Adrenal gland (tissue), 12 donors: ENCODE data around the gene SLF2. TPM values are rescaled to one million over a fixed set of nuclear protein-coding genes. Genes with fewer than 3 reads are reported as not detected.

Source experiments
- DNase-seq, 7 donors: peaks; one replicate each; pipeline ENCODE4 v3.0.0-alpha.2; 2019 to 2020
- H3K27ac ChIP-seq, 5 donors: fragments of 200-600 bp; sonication (generic) in 4 of 5; 1 replicate in 3 of 5; 2 replicates in 2 of 5; pipeline versions ENCODE4 v1.5.1 to v1.8.0; 2016 to 2020; ENCODE audit warnings: mild to moderate bottlenecking in 1 of 5
- H3K27me3 ChIP-seq: fragments of 200-600 bp; 2 replicates; pipeline ENCODE4 v1.8.0; 2021
- H3K36me3 ChIP-seq, 2 donors: fragments of 200-600 bp; replicated peaks in 1 of 2; 1 replicate in 1 of 2; 2 replicates in 1 of 2; pipeline versions ENCODE4 v1.5.1 to v1.8.0; 2018 to 2022
- H3K4me1 ChIP-seq, 2 donors: fragments of 200-600 bp; replicated peaks in 1 of 2; 1 replicate in 1 of 2; 2 replicates in 1 of 2; pipeline versions ENCODE4 v1.5.1 to v1.8.0; 2018 to 2021
- H3K4me3 ChIP-seq, 4 donors: fragments of 200-600 bp; sonication (generic) in 3 of 4; one replicate each; pipeline ENCODE4 v1.5.1; 2016 to 2018
- H3K9me3 ChIP-seq, 3 donors: fragments of 200-600 bp; sonication (generic) in 1 of 3; replicated peaks in 1 of 3; 1 replicate in 2 of 3; 2 replicates in 1 of 3; pipeline versions ENCODE4 v1.5.1 to v1.8.0; 2016 to 2021
- POLR2A ChIP-seq, 2 donors: fragments of 450-650 bp; IDR thresholded peaks; one replicate each; pipeline ENCODE4 v1.6.1; 2017; ENCODE audit warnings: antibody characterized with exemption in 2 of 2, mild to moderate bottlenecking in 2 of 2, moderate library complexity in 1 of 2
- WGBS, 4 donors: extraction: QIAGEN DNeasy Blood & Tissue Kit in 2 of 4; methylation state at CpG; one replicate each; pipeline versions ENCODE4 v1.1.5 to v1.1.7; 2013 to 2017; 5-methylcytosine and 5-hydroxymethylcytosine counted together
- intact Hi-C, 2 donors: fragments of 100-400 bp; cut with DNase I; formaldehyde crosslinking; loops; one replicate each; pipeline versions ENCODE4 v1.14.1 to v1.15.0; 2022 to 2023
- polyA plus RNA-seq, 3 donors: library from polyadenylated mRNA; stranded (reverse); fragments of 200-250 nt in 2 of 3; fragments of 350-450 nt in 1 of 3; fragmentation: Illumina TruSeq in 1 of 3; extraction: RNeasy Lipid Tissue Mini Kit (QIAGEN cat#74804) in 1 of 3; gene quantifications; one replicate each; pipeline ENCODE4 v1.2.3, GENCODE V29; 2013 to 2014
- total RNA-seq, 9 donors: library from RNA; depleted of rRNA in 4 of 9; stranded (reverse); fragments of >200 nt in 4 of 9; fragments of 120-200 nt in 1 of 9; fragmentation: NEBNext Ultra II Directional in 1 of 9; extraction: Animal tissue kit (Norgen Biotek cat#: 25700) in 1 of 9; gene quantifications; one replicate each; pipeline versions ENCODE4 v1.1.0 to v1.2.4, GENCODE V29; 2013 to 2023
- TF ChIP-seq, protein P1 (sequence below), 6 experiments: fragments of 450-650 bp in 4 of 6; fragments of 200-600 bp in 2 of 6; sonication (generic) in 1 of 6; IDR thresholded peaks; 1 replicate in 5 of 6; 2 replicates in 1 of 6; pipeline versions ENCODE4 v1.5.1 to v1.8.0; 2016 to 2021; ENCODE audit warnings: antibody characterized with exemption in 6 of 6, mild to moderate bottlenecking in 2 of 6, moderate library complexity in 1 of 6
- donor health status: healthy with polysubstance abuse.
- donor health status: Bipolar disorder and iron deficiency.
- donor health status: DM: yes; HTN: yes; CAD: no.
- donor health status: DM: no; HTN: no; CAD: no.
- donor health status: DM: no; HTN: no; CAD: no.
- donor health status: DM: yes; HTN: yes; CAD: no.

SLF2 gene
- total and polyA plus RNA-seq, 12 donors = 19.8 to 88.7 (median 35.8) TPM

DNA sequence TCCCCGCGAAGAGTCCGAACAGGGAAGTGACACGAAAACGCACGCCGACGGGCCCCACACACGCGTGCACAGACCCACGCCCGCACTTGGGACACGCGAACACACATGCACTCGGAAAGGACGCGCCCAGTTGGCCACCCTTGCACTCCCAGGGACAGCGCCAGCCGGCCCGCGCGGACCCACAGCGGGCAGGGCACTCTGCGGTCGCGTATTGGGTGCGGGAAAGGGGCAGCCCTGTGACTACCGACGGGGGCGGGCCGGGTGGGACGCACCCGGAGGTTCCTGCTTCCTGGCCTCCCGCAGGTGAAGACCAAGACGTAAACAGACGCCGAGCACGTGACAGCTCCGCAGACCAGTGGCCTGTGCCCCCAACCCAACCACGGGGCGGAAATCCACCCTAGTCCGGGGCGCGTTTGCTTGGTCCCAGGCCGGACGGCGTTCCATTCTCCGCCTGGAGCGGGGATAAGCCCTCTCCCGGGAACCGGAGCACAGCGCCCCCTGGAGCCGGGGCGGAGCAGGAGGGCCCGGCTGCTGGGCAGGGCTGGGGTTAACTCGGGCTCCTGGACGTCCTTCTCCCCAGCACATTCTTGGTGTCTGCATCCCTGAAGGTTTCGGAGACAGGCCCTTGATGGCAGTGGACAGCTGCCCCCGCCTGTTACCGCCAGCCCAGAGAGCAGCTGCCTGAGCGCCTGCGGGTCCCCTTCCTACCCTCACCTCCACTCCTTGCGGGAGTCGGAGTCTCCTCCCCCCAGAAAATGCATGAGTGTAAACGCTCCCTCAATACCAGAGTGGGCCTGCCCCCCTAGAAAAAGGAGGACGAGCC is 84.8 kb downstream of the SLF2 start:
- H3K27me3 ChIP-seq = no peaks in the 10 kb centered on the region
- peak overlapping the region; percentile 55 to 86 (median 73) for H3K4me3 ChIP-seq
- DNase-seq = peak; percentile 81 to 89 (median 84)
- peaks cover 0 to 12% of the 10 kb centered on the region in 2 donors for H3K36me3 ChIP-seq
- WGBS, 4 donors = 0 to 1% (median 0%) methylated on average over 3 to 66 of the region's 66 CpGs
- peaks cover 24 to 36% of the 10 kb centered on the region in 2 donors for H3K4me1 ChIP-seq
- intact Hi-C loops = no loop called here
- TF ChIP-seq POLR2A (IDR thresholded peaks at IDR 0.05) = peak in 1 of 2 donors; percentile 57
- TF ChIP-seq, protein P1, sequence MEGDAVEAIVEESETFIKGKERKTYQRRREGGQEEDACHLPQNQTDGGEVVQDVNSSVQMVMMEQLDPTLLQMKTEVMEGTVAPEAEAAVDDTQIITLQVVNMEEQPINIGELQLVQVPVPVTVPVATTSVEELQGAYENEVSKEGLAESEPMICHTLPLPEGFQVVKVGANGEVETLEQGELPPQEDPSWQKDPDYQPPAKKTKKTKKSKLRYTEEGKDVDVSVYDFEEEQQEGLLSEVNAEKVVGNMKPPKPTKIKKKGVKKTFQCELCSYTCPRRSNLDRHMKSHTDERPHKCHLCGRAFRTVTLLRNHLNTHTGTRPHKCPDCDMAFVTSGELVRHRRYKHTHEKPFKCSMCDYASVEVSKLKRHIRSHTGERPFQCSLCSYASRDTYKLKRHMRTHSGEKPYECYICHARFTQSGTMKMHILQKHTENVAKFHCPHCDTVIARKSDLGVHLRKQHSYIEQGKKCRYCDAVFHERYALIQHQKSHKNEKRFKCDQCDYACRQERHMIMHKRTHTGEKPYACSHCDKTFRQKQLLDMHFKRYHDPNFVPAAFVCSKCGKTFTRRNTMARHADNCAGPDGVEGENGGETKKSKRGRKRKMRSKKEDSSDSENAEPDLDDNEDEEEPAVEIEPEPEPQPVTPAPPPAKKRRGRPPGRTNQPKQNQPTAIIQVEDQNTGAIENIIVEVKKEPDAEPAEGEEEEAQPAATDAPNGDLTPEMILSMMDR (IDR thresholded peaks at IDR 0.05) = peak; percentile 79 to 91 (median 87)
- H3K9me3 ChIP-seq = no peaks in the 10 kb centered on the region
- peak overlapping the region; percentile 97 to 100 (median 100) for H3K27ac ChIP-seq

DNA sequence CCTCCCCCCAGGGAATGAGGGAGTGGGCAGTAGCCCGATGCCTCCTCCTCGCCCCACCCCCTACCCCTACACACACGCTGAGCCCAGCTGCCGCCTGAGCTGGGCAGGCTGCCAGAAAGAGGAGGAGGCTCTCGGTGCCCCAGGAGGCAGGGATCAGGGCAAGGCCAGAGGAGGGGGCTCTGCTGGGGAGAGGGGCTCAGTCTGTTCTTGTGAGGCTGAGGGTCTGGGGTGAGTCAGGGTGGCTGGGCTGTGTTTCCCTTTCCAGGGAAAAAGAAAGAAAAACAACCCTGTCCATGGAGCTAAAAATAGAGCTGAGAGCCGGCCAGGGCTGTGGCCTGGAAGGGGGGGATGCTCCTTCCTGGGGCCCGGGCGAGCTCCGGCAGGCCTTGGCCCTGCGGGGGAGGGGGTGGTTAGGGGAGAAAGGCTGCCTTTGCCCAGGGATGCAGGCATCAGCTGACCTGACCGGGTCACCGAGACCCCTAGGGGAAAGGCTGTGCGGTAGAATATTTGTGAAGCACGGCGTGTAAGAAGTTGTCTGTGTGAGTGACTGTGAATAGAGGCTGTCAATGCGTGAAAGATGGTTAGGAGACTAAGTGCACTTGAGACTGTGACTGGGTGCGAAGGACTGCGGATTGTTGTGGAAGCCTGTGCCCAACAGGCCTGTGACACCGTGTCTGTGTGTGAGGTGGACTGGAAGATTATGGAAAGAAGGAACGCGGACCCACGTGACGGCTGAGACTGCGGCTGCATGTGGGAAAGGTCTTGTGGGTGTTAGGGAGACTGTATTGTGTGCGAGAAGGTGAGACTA is 85.6 kb downstream of the SLF2 start:
- intact Hi-C loops = no loop called here

DNA sequence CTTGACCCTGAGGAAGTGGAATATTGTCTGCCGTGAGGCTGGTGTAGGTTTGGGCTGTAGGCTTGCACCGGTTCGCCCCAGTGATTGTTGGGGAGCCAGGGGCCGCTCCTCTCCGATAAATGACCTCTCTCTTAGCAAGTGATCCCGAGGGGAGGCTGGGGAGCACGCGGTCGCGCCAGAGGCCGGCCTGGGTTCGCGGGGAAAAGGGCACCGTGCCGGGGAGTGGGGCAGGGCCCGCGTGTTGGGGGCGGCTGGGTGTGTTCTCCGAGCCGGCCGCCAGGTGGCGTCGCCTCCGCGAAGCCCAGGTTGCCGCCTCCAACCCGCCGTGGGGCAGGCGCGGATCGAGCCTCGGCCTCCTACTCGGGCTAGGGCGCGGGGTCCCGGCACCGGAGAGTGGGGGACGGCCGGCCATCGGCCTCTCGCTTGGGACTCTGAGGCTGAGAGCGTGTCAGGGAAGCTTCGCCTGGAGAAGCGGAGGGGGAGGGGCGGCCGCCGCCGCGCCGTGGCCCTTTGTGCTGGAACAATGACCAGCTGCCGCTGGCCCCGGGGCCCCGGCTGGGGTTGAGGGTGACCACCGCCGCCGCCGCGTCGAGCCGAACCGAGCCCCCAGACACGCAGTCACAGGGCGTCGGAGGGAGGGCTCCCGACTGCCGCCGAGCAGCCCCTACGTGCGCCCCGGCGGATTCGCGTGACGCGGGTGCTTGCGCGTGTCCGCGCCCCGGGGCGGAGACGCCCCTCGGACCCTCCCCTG is 86.4 kb downstream of the SLF2 start:
- DNase-seq = peak; percentile 77 to 89 (median 84)
- Histone ChIP-seq H3K4me3 (peak overlapping the region in 3 of 4 donors; percentile 53 to 86 (median 84)), H3K4me1 (peaks cover 24 to 39% of the 10 kb centered on the region in 2 donors), H3K27me3 (no peaks in the 10 kb centered on the region), H3K36me3 (peaks cover 0 to 18% of the 10 kb centered on the region in 2 donors), H3K9me3 (no peaks in the 10 kb centered on the region), H3K27ac (peak overlapping the region; percentile 97 to 100 (median 100))
- TF ChIP-seq POLR2A (IDR thresholded peaks at IDR 0.05) = peak; percentile 81 to 87
- TF ChIP-seq, protein P1 (IDR thresholded peaks at IDR 0.05) = peak; percentile 82 to 99 (median 94)
- 0 to 1% (median 1%) methylated on average over 7 to 83 of the region's 83 CpGs for WGBS, 4 donors
- intact Hi-C loops = no loop called here

More for the DNA sequence above, 85.6 kb downstream of the SLF2 start:
- TF ChIP-seq, protein P1 (IDR thresholded peaks at IDR 0.05) = no peak
- peak in 1 of 2 donors; percentile 8 for TF ChIP-seq POLR2A (IDR thresholded peaks at IDR 0.05)
- peak overlapping the region; percentile 97 to 100 (median 100) for H3K27ac ChIP-seq
- DNase-seq = peak; percentile 85 to 91 (median 88)
- H3K27me3 ChIP-seq = no peaks in the 10 kb centered on the region
- WGBS, 4 donors = 0 to 1% (median 1%) methylated on average over 18 to 25 of the region's 25 CpGs
- H3K4me3 ChIP-seq = peak overlapping the region in 3 of 4 donors; percentile 46 to 86 (median 84)
- peaks cover 0 to 15% of the 10 kb centered on the region in 2 donors for H3K36me3 ChIP-seq
- peaks cover 24 to 39% of the 10 kb centered on the region in 2 donors for H3K4me1 ChIP-seq
- no peaks in the 10 kb centered on the region for H3K9me3 ChIP-seq
